ENCODE results near the gene CTSH.
"Not testable (repeated sequence)": the region's sequence is repeated elsewhere in the genome, so short reads cannot be mapped to it uniquely, and the experiment has no call there.

CTSH gene

GRCh38 chr15:78921517-78921916 is 23.3 kb downstream of the CTSH start:
- no peak for DNase-seq

- DNase-seq = no peak
Observed at GRCh38 chr15:78917888-78918287, 27.0 kb downstream of the CTSH start.

GRCh38 chr15:78916088-78916487 is 28.8 kb downstream of the CTSH start:
- no peak for DNase-seq

- DNase-seq = no peak
Observed at GRCh38 chr15:78915341-78916087, 29.3 kb downstream of the CTSH start.

- DNase-seq = no peak
Observed at GRCh38 chr15:78914027-78914764, 30.6 kb downstream of the CTSH start.

- no peak for DNase-seq
Observed at GRCh38 chr15:78913012-78913411, 31.8 kb downstream of the CTSH start.

GRCh38 chr15:78912316-78912715 is 32.5 kb downstream of the CTSH start:
- no peak for DNase-seq

- DNase-seq = no peak
Observed at GRCh38 chr15:78910271-78910670, 34.6 kb downstream of the CTSH start.

GRCh38 chr15:78909791-78910228 is 35.0 kb downstream of the CTSH start:
- DNase-seq = no peak

GRCh38 chr15:78909160-78909695 is 35.6 kb downstream of the CTSH start:
- DNase-seq = no peak

GRCh38 chr15:78907577-78907976 is 37.3 kb downstream of the CTSH start:
- DNase-seq = no peak

- DNase-seq = no peak
Observed at GRCh38 chr15:78906316-78906620, 38.6 kb downstream of the CTSH start.

GRCh38 chr15:78904599-78905358 is 40.1 kb downstream of the CTSH start:
- no peak for DNase-seq

GRCh38 chr15:78902281-78903032 is 42.4 kb downstream of the CTSH start:
- not testable (repeated sequence) for DNase-seq

GRCh38 chr15:78900819-78901533 is 43.9 kb downstream of the CTSH start:
- DNase-seq = not testable (repeated sequence)

GRCh38 chr15:78898540-78898939 is 46.3 kb downstream of the CTSH start:
- no peak for DNase-seq

- no peak for DNase-seq
Observed at GRCh38 chr15:78895471-78895870, 49.4 kb downstream of the CTSH start.

GRCh38 chr15:78893538-78893937 is 51.3 kb downstream of the CTSH start:
- no peak for DNase-seq

- DNase-seq = no peak
Observed at GRCh38 chr15:78889000-78889399, 55.8 kb downstream of the CTSH start.

- DNase-seq = no peak
Observed at GRCh38 chr15:78881681-78882080, 63.2 kb downstream of the CTSH start.

- no peak for DNase-seq
Observed at GRCh38 chr15:78880813-78881212, 64.0 kb downstream of the CTSH start.

- no peak for DNase-seq
Observed at GRCh38 chr15:78880242-78880533, 64.7 kb downstream of the CTSH start.

Data from 8988T (cell line).